ENCODE results near the gene GNAI1.

GNAI1 gene

DNA sequence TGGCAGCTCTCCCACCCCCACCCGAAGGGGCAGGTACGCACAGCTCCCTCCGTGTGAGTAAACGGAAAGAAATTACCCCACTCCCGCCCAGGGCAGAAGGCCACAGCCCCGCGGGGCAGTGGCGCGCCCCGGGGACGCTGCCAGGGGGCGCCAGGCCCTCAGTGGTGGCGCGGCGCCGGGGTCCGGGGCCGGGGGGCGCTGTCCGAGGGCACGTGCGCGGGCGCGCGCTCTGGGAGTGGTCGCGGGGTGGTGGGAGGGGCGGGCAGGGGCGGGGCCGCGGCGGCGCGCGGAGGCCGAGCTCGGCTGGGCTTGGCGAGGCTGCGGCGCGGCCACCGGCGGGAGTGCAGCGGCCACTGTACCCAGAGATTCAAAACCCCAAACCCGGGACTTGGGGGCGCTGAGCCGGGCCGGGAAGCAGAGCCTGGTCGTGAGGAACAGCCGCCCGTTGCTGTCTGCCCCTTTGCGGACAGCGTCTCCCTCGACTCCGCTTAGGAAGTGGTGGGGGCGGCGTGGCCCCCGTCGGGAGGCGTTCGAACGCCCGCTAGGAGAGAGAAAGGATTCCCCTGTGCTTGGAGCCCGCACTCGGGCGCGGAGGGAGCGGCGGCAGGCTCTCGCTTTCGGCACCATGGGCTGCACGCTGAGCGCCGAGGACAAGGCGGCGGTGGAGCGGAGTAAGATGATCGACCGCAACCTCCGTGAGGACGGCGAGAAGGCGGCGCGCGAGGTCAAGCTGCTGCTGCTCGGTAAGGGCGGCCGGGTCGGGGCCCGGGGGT is at the start of gene GNAI1:
GNAI1 (plus strand) TSS at position 296 of the 773 bp plus-strand sequence; CDS start at position 626, 330 bp downstream.
- peak; percentile 83 for DNase-seq (ENCODE audit: low read depth)

DNA sequence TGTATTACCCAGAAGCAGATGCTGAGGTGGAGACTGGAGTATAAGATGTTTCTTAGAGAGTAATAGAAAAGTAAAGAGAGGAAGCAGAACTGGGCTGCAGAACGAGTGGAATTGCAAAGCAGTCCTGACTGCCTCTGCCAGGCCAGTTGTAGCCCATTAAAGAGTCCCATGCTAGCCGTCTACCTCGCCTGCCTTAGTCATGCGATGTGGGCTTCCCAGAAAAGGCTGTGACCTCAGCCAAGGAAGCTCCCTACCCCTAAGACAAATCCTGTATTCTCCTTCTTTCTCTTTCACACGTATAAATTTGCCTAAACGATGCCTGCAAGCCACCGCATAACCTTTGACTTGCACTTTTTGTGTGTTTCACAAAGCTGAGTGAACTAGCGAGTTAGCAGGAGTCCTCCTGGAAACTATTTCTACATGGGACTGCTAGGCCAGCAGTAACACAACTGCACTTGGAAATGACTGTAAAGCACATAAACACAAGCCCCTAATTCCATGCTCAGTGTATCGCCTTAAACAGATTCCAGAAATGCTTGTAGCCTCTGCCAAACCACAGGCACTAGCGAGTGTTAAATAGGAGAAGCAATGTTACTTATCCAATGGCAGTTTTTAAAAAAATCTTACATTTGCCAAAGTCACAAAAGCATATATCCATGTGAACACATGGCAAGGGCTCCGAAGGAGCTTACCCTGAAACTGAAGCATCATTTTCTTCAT is 47.4 kb upstream of the GNAI1 start:
- DNase-seq (ENCODE audit: low read depth): peak; percentile 59

DNA sequence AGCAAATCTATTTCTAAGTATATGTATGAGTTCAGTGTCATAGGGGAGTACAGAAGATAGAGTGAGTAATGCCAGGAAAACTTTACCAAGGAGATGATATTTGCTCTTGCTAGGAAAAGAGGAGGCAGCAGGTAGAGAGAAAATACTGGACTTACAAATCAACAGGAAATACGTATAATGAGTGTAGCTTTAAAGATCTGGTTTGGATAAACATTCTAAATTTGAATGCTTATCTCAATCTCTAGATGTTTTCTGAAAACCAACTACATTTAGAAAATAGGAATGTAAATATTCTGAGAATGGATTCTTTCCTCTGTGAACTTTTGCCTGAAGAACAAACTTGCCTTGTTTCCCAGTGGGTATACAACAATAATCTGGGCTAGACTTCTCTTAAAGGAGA is 46.9 kb upstream of the GNAI1 start:
- no peak for DNase-seq (ENCODE audit: low read depth)

DNA sequence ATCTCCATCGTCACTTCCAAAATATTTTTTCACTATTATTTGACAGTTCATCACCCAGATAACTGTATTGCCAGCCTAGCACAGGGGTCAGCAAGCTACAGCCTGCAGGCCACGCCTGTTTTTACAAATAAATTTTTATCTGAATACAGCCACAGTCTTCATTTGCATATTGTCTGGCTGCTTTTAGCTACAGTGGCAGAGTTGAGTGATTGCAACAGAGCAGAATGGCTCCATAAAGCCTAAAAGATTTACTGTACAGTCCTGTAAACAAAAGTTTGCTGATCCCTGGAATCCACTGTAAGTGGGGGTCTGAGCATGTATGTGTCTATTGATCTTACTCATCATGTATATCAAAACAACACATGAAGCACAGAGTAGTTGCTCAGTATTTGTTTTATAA is 45.9 kb upstream of the GNAI1 start:
- DNase-seq (ENCODE audit: low read depth): peak; percentile 13

DNA sequence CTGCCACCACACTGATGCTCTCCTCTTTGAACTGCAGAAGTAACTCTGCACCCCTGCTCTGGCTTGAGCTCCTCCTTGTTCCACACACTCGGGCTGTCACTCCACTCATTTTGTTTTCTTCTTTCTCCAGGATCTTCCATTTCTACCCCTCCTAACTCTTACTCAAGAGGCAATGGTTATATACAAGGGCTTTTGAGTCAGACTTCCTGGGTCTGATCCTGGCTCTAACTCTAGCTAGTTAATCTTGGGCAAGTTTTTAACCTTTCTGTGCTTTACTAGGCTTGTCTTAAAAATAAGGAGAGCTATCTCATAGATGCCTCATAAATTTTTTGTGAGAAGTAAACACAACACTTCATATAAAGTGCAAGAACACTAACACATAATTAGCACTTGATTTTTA is 45.3 kb upstream of the GNAI1 start:
- DNase-seq (ENCODE audit: low read depth): peak; percentile 27

DNA sequence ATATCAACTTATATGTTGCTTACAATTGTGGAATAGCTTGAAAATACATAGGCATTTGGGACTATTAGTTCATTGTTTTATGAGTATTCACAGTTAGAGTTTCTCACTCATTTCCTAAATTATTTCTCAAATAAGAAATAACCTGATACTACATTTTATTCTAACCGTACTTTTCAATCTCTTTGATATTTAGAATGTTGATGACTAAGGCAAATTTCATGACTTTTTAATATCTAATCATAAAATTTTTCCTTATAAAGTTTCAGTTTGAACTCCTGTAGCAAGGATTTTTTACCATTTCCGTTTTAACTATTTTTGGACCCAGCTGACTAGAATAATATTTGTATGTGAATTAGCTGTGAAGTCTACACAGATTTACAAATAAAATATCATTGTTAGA is 41.3 kb upstream of the GNAI1 start:
- DNase-seq (ENCODE audit: low read depth): no peak

DNA sequence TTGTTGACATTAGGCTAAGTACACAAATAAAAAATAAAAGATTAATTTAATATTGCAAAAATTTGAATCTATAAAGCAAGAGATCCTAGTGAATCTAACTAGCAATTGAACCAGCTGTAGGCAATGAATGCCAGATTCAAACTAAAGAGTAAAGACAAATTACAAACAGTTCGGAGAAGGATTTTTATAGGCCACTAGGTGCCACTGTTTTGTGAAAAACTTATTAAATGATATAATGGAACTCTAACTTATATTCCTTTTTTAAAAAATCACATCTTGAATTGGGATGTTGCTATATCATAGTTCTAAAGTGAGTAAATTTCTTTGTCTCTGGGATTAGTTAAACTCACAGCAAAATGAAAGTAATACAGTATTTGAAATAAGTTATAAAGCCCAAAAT is 39.1 kb upstream of the GNAI1 start:
- peak; percentile 6 for DNase-seq (ENCODE audit: low read depth)

DNA sequence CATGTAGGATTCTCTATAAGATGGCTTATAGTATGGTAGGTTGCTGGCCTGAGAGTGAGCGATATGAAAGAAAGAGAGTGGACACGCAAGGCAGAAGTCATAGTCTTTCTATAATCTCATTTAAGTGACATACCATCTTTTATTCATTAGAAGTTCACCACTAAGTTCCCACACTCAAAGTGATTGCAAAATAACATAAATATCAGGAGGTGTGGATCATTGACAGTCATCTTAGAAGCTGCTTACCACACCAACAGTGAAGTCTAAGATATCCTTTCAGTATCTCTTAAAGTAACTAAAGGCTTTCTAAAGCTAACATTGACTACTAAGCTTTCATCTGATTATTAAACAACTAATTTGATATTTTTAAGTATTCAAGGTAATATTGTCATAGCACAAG is 36.9 kb upstream of the GNAI1 start:
- DNase-seq (ENCODE audit: low read depth): peak; percentile 59

DNA sequence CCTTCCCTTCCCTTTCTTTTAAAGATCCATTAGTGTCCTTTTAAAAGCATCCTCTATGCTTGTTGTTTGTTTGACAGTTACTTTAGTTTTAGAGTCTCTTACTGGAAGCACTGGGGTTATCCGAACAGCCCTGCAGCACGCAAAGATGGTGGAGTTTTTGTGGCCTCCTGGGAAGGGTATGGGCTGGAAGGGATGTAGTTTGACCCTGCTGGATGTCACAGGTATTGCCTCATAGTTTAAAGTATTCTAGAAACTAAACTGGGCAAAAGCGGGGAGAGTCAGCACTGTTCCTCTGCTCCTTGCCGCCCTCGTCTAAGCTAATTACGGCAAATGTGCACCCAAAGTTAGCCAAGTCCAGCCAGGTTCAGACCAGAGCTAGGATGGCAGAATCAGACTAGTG is 35.8 kb upstream of the GNAI1 start:
- DNase-seq (ENCODE audit: low read depth): no peak

DNA sequence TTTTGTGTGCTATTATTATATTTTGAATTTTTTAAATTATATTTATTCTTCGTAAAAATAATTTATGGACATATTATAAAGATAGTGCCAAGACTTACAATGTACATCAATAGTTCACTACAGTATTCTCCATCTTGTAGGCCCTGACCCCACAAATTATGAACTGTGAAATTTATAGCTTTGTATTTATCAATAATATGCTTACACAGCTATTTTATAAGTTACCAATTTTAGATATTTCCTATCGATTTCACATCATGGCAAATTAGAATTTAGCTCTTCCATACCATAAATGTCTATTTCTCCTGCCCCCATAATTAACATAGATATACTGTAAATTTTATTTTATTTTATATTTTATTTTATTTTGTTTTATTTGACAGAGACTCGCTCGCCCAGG is 34.4 kb upstream of the GNAI1 start:
- DNase-seq (ENCODE audit: low read depth): no peak

DNA sequence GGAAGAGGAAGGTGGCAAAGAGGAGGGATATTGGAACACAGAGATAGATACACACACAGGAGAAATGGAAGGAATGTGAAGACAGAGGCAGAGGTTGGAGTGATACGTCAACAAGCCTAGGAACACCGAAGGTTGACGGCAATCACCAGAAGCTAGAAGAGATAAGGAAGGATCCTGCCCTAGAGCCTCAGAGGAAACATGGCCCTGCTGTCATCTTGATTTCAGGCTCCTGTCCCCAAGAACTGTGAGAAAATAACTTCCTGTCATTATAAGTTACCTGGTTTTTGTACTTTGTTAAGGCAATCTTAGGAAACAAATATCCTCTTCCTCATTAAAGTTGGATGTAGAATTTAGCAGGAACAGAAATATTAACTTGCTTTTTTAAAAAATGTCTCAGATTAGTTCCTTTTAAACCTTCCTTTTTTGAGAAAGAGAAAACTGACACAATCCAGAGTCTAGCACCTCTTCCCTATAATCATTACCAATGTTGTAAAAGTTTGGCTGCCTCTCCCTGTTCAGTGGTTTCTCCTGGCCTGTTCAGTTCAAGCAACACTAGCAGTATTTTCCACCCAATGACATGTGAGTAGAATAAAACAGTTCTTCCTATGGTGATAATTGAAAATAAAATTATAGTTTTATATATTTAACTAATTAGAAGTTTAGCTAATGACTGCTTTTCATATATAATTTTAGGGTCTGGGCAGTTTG is 28.8 kb upstream of the GNAI1 start:
- no peak for DNase-seq (ENCODE audit: low read depth)

DNA sequence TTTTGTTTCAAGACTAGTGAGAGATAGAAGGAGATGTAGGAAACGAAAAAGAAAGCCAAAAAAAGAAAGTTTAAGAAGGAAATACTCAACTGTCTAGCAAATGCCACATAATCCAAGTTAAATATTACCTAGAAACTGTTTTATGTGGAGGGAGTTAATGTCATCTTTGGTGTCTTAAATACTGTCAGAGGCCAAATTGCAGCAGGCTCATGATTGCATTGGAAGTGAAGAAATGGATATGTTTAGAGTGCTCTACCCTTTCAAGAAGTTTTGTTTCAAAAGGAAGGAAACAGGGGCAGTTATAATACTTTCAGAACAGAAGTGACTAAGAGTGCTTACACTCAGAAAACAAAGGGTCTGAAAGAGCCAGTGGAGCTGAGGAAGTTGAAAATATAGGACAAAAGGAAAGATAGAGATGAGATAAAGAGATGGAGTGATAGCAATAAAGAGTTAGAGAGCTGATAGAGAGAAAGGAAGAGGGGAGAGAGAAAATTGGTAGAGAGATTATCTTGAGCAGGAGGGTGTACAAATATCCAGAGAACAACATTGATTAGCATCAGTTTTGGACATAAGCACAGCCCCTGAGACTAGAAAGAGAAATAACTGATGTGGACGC is 28.0 kb upstream of the GNAI1 start:
- no peak for DNase-seq (ENCODE audit: low read depth)

DNA sequence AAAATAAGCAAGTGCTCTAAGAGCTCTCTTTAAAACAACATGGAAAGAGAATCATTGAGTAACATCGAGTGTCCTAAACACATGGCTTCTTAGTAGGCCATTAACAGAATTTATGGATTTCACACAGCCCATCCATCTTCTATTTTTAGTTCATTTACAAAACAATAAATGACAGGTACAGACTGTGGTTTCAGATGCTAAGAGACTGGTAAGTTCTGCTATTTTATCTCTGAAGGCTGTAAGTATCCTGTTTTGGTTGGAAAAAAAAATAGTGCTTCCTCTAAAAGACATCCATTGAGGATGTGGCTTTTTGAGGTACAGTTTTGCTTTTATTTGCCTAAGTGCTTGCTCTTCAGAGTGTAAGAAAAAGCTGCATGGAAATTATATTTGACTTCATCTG is 27.4 kb upstream of the GNAI1 start:
- no peak for DNase-seq (ENCODE audit: low read depth)

DNA sequence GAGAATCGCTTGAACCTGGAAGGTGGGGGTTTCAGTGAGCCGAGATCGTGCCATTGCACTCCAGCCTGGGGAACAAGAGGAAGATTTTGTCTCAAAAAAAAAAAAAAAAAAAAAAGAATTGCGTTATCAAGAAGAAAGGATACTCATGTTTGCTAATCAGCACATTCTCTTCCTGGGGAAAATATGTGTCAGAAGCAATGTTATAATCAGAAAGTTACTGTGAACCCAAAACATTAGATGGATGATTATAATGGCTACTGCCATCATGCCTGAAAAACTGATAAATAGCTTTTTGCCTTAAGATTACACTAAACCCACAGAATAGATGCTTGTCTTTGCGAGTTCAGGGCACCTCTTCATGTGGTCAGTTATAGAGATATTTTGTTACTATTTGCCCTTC is 24.3 kb upstream of the GNAI1 start:
- no peak for DNase-seq (ENCODE audit: low read depth)

DNA sequence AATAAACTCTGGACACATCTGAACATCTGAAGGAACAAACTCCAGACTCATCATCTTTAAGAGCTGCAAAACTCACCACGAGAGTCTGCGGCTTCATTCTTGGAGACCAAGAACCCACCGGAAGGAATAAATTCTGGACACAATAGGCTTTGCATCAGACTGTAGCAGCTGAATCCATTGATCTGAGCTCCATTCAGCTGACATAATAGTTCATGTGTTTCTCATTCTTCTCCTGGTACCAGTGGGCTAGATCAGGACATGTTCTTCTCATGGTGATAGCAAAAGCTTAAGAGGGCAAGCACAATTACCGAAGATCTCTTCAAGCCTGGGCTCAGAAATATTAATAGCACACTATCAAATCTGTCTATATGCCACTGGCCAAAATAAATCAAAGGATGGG is 20.5 kb upstream of the GNAI1 start:
- DNase-seq (ENCODE audit: low read depth): no peak

DNA sequence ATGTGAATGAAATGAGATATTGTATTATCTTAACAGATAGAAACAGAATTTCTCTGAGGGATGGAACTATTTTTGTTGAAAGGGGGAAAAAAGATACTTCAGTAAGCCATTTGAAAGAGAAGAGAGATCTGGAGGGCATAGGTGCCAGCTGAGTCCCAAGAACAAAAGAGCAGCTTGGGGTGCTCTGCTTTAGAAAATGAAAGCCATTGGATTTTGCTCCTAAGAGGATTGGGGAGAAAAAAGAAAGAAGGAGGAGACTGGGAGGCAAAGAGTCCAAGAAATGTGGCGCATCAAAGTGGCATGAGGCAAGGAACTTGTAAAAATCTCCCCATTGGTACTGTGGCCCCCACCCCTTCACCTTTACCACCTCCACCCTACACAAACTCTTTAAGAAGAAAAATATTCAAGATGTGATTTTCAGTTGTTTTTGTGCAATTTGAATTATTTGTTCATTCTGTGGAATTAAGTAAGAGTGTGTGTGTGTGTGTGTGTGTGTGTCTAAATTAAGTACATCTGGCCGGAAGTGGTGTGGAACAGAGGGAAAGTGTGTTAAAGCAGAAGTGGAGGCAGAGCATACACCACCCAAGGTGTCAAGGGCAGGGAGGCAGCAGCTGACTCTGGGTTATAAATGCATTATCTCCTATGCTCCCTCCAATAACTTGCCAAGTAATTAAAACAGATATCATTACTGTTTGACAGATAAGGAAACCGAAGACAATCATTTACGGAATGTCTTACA is 9.9 kb upstream of the GNAI1 start:
- DNase-seq (ENCODE audit: low read depth): peak; percentile 31

DNA sequence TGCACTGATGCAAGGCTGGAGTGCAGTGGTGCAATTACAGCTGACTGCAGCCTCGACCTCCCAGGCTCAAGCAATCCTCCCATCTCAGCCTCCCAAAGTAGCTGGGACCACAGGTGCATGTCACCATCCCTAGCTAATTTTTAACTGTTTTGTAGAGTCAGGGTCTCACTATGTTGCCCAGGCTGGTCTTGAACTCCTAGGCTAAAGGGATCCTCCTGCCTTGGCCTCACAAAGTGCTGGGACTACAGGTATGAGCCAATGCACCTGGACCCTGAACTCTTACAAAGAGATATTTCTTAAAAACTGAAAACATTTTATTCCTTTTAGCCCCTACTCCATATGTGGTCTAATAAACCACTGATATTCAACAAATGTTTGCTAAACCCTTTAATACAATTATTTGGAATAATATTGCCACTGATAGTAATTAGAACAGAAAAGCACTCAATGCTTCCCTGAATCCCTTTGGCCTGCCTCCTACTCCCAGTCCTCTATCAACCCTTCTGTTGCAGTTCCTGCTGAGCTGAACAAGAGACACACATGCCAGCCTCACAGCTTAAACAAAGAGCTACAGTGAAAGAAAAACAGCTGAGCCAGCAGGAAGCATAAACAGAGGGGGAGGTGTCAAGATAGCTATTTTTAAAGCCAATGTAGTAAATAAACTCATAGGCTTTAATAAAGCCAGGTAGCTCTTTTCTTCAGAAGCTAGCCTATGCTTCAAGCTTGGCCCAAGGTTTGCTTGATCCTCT is 7.0 kb upstream of the GNAI1 start:
- DNase-seq (ENCODE audit: low read depth): no peak

DNA sequence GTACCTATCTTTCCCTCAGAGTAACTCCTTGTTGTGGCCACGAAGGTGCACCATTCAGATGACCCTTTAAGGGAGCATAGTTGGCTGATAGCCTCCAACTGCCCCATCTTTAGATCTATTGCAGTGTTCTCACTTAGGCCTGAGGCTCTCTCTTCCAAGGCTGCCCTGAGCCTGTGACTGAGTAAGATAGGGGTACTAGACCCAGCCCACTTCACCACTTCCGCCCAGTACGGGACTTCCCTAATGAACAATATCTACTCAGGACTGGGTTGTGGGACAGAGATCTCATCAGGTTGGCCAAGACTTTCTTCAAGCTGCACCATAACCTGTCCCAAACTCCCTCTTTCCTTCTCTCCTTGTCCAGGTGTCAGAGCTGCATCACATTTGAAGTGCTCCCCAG is 5.7 kb upstream of the GNAI1 start:
- DNase-seq (ENCODE audit: low read depth): no peak

DNA sequence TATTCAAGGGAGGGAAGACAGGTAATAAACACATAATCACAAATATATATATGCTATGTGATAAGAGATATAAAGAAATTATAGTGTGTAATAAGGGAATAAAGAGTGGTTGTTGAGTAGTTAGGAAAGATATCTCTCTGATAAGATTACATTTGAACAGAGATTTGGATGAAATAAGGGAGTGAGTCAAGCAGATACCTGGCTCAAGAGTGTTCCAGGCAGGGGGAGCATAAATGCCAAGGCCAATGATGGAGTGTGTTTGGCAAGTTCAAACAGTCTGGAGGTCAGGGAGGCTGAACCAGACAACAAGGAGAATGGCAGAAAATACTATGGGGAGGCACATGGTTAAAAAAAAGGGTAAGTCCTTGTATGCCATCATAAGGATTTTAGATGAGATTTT is 4.8 kb upstream of the GNAI1 start:
- no peak for DNase-seq (ENCODE audit: low read depth)

DNA sequence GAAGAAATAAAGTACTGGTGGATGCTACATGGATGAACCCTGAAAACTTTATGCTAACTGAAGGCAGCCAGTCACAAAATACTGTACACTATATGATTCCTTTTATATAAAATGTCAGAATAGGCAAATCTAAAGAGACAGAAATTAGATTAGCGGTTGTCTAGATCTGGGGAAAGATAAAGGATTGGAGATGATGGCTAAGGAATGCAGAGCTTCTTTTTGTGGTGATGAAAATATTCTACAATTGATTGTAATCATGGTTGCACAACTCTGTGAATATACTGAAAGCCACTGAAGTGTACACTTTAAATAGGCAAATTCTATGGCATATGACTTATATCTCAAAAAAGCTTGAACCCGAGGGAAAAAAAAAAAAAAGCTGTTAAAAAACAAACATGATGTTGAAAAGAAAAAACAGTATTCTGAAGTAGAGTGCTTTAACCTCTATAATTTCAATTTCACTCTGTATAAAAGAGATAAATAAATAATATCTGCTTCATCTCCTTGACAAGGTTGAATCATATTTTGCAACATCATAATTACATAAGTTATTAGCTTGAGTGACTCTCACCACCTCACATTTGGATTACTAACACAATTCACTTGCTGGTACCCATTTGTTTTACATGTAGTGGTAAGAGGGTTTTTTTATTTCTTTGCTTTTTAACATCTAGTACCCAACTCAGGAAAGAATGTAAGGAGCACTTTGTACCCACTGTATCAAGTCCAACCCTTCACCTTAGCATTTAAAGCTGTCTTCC is 2.8 kb upstream of the GNAI1 start:
- no peak for DNase-seq (ENCODE audit: low read depth)

All from fibroblast of gingiva (primary cell).